Colonic mucosa (tissue), 4 donors: Measurements from ENCODE around the gene OGDH. TPM values are rescaled to one million over a fixed set of nuclear protein-coding genes. Genes with fewer than 3 reads are reported as not detected.

Experiments used
- DNase-seq: peaks from one replicate; pipeline ENCODE4 v3.0.0-alpha.2; 2020
- H3K27ac ChIP-seq: fragments of 200-600 bp; one replicate; pipeline ENCODE4 v1.8.0; 2021
- H3K27me3 ChIP-seq: fragments of 200-600 bp; one replicate; pipeline ENCODE4 v1.8.0; 2021
- H3K36me3 ChIP-seq: fragments of 200-600 bp; one replicate; pipeline ENCODE4 v1.8.0; 2021
- H3K4me1 ChIP-seq: fragments of 200-600 bp; one replicate; pipeline ENCODE4 v1.8.0; 2021; ENCODE audit warnings: mild to moderate bottlenecking
- H3K4me3 ChIP-seq: fragments of 200-600 bp; one replicate; pipeline ENCODE4 v1.8.0; 2021
- H3K9ac ChIP-seq, 2 donors: one replicate each; pipeline ENCODE4 v1.7.0; 2013; ENCODE audit warnings: control low read depth in 2 of 2, low read depth in 2 of 2, low read length in 2 of 2
- H3K9me3 ChIP-seq: fragments of 200-600 bp; one replicate; pipeline ENCODE4 v1.8.0; 2021
- intact Hi-C: fragments of 100-400 bp; cut with DNase I; formaldehyde crosslinking; loops from one replicate; pipeline ENCODE4 v1.14.1; 2022
- total RNA-seq, 2 donors: library from RNA; stranded (reverse); fragmentation: NEBNext Ultra II Directional in 1 of 2; extraction: Animal tissue kit (Norgen Biotek cat#: 25700) in 1 of 2; gene quantifications; one replicate each; pipeline ENCODE4 v1.2.1, GENCODE V29; 2021
- TF ChIP-seq, protein P1 (sequence below): fragments of 200-600 bp; IDR thresholded peaks from one replicate; pipeline ENCODE4 v1.8.0; 2022; ENCODE audit warnings: antibody characterized with exemption, mild to moderate bottlenecking
- donor health status: healthy.
- donor health status: DM: no; HTN: no; CAD: no.
- donor health status: DM: no; HTN: no; CAD: no.

Gene OGDH
- total RNA-seq, 2 donors from 2014 or later: 142 to 164 TPM

GRCh38 chr7:44706788-44707557 lies 100.5 kb downstream of the OGDH start:
- DNase-seq: no peak
- intact Hi-C loops: no loop called here
- TF ChIP-seq, protein P1, sequence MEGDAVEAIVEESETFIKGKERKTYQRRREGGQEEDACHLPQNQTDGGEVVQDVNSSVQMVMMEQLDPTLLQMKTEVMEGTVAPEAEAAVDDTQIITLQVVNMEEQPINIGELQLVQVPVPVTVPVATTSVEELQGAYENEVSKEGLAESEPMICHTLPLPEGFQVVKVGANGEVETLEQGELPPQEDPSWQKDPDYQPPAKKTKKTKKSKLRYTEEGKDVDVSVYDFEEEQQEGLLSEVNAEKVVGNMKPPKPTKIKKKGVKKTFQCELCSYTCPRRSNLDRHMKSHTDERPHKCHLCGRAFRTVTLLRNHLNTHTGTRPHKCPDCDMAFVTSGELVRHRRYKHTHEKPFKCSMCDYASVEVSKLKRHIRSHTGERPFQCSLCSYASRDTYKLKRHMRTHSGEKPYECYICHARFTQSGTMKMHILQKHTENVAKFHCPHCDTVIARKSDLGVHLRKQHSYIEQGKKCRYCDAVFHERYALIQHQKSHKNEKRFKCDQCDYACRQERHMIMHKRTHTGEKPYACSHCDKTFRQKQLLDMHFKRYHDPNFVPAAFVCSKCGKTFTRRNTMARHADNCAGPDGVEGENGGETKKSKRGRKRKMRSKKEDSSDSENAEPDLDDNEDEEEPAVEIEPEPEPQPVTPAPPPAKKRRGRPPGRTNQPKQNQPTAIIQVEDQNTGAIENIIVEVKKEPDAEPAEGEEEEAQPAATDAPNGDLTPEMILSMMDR: no peak
- Histone ChIP-seq H3K27me3 (no peaks in the 10 kb centered on the region), H3K4me1 (no peaks in the 10 kb centered on the region), H3K9ac (no peak overlapping the region), H3K36me3 (peaks cover 11% of the 10 kb centered on the region), H3K27ac (no peak overlapping the region), H3K4me3 (no peak overlapping the region), H3K9me3 (no peaks in the 10 kb centered on the region)

DNA sequence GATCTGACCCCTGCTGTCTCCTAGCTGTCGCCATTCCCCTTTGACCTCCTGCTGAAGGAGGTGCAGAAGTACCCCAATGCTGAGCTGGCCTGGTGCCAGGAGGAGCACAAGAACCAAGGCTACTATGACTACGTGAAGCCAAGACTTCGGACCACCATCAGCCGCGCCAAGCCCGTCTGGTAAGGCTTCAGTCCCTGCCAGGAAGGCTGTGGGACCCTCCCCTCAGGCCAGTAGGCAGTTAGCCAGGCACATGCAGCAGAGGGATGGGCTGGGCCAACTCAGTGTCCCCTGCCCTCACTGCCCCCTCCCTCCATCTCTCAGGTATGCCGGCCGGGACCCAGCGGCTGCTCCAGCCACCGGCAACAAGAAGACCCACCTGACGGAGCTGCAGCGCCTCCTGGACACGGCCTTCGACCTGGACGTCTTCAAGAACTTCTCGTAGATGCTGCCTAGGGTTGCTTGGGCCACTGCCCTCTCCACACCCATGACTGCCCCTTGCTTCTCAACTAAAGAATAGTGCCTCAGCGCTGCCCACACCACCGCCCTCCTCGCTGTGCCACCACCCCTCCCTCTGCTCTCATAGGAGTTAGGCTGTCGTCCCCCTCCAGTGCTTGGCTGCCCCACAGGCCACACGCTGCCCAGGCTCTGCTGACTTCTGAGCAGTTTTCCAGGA lies 101.3 kb downstream of the OGDH start:
- intact Hi-C loops: no loop called here
- TF ChIP-seq, protein P1: no peak
- H3K4me3 ChIP-seq: no peak overlapping the region
- no peaks in the 10 kb centered on the region for H3K27me3 ChIP-seq
- no peaks in the 10 kb centered on the region for H3K4me1 ChIP-seq
- H3K36me3 ChIP-seq: peaks cover 11% of the 10 kb centered on the region
- H3K9ac ChIP-seq: no peak overlapping the region
- no peaks in the 10 kb centered on the region for H3K9me3 ChIP-seq
- no peak overlapping the region for H3K27ac ChIP-seq
- DNase-seq: no peak

GRCh38 chr7:44709011-44709915 lies 102.8 kb downstream of the OGDH start:
- TF ChIP-seq, protein P1: no peak
- intact Hi-C loops: no loop called here
- Histone ChIP-seq H3K27me3 (no peaks in the 10 kb centered on the region), H3K9me3 (no peaks in the 10 kb centered on the region), H3K36me3 (peaks cover 11% of the 10 kb centered on the region), H3K9ac (no peak overlapping the region), H3K4me1 (no peaks in the 10 kb centered on the region), H3K4me3 (no peak overlapping the region), H3K27ac (no peak overlapping the region)
- DNase-seq: no peak

GRCh38 chr7:44709945-44710596 lies 103.6 kb downstream of the OGDH start:
- H3K36me3 ChIP-seq: peaks cover 11% of the 10 kb centered on the region
- H3K9me3 ChIP-seq: no peaks in the 10 kb centered on the region
- H3K27me3 ChIP-seq: no peaks in the 10 kb centered on the region
- H3K27ac ChIP-seq: no peak overlapping the region
- no peak overlapping the region for H3K9ac ChIP-seq
- DNase-seq: no peak
- intact Hi-C loops: no loop called here
- H3K4me3 ChIP-seq: no peak overlapping the region
- TF ChIP-seq, protein P1: no peak
- H3K4me1 ChIP-seq: no peaks in the 10 kb centered on the region

DNA sequence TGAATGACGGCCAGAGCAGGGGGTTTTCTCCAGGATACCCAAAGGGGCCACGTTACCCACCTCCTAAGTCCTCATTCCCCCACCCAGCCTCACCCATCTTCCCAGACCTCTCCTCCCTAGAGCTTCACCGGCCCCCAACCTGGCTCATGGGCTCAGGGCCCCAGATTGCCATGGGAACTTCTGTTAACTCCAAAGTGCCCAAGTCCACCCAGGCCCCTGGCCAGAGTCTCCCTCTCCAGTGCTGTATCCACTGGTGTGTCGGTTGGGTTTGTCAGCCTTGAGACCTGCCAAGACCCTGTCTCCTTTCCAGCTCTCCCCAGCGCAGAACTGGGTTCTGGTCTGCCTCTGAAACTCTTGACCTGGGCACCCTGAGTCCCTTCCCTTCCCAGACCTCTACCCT lies 105.1 kb downstream of the OGDH start:
- Histone ChIP-seq H3K36me3 (peaks cover 11% of the 10 kb centered on the region), H3K9ac (no peak overlapping the region), H3K9me3 (no peaks in the 10 kb centered on the region), H3K27ac (no peak overlapping the region), H3K4me1 (no peaks in the 10 kb centered on the region), H3K27me3 (no peaks in the 10 kb centered on the region), H3K4me3 (no peak overlapping the region)
- intact Hi-C loops: no loop called here
- no peak for DNase-seq
- TF ChIP-seq, protein P1: no peak
